ENCODE data around the gene KRT32.
"Not testable (repeated sequence)": the region's sequence is repeated elsewhere in the genome, so short reads cannot be mapped to it uniquely, and the experiment has no call there.

KRT32 gene

GRCh38 chr17:41463746-41464145, 3.4 kb downstream of the KRT32 start:
- DNase-seq = no peak

- DNase-seq = no peak
These were observed 4.5 kb downstream of the KRT32 start for GRCh38 chr17:41462705-41463104.

GRCh38 chr17:41457676-41458075, 9.5 kb downstream of the KRT32 start:
- DNase-seq = no peak

- no peak for DNase-seq
These were observed 11.0 kb downstream of the KRT32 start for GRCh38 chr17:41456204-41456603.

GRCh38 chr17:41455236-41455635, 11.9 kb downstream of the KRT32 start:
- DNase-seq = no peak

GRCh38 chr17:41453066-41453465, 14.1 kb downstream of the KRT32 start:
- DNase-seq = no peak

GRCh38 chr17:41452281-41452680, 14.9 kb downstream of the KRT32 start:
- DNase-seq = no peak

GRCh38 chr17:41451154-41451728, 15.9 kb downstream of the KRT32 start:
- no peak for DNase-seq

- DNase-seq = no peak
These were observed 18.2 kb downstream of the KRT32 start for GRCh38 chr17:41449008-41449407.

- DNase-seq = no peak
These were observed 18.7 kb downstream of the KRT32 start for GRCh38 chr17:41448506-41448905.

- no peak for DNase-seq
These were observed 20.4 kb downstream of the KRT32 start for GRCh38 chr17:41446806-41447205.

GRCh38 chr17:41444640-41445039, 22.5 kb downstream of the KRT32 start:
- no peak for DNase-seq

GRCh38 chr17:41444186-41444585, 23.0 kb downstream of the KRT32 start:
- DNase-seq = no peak

- DNase-seq = no peak
These were observed 24.4 kb downstream of the KRT32 start for GRCh38 chr17:41442739-41443138.

- no peak for DNase-seq
These were observed 26.6 kb downstream of the KRT32 start, which contains the start of gene KRT38 for GRCh38 chr17:41440531-41441033. Gene KRT38 (minus strand): TSS chr17:41440983. CDS start chr17:41440921, 62 bp downstream.

- DNase-seq = no peak
These were observed 27.8 kb downstream of the KRT32 start for GRCh38 chr17:41439375-41439774.

GRCh38 chr17:41437769-41438168, 29.4 kb downstream of the KRT32 start:
- no peak for DNase-seq

- no peak for DNase-seq
These were observed 29.9 kb downstream of the KRT32 start for GRCh38 chr17:41437254-41437653.

- no peak for DNase-seq
These were observed 32.8 kb downstream of the KRT32 start for GRCh38 chr17:41434415-41434814.

GRCh38 chr17:41434005-41434404, 33.2 kb downstream of the KRT32 start:
- DNase-seq = no peak

- DNase-seq = no peak
These were observed 33.6 kb downstream of the KRT32 start for GRCh38 chr17:41433586-41433985.

- DNase-seq = not testable (repeated sequence)
These were observed 36.8 kb downstream of the KRT32 start for GRCh38 chr17:41430376-41430775.

GRCh38 chr17:41429667-41430066, 37.5 kb downstream of the KRT32 start:
- DNase-seq = no peak

GRCh38 chr17:41428591-41429291, 38.4 kb downstream of the KRT32 start:
- DNase-seq = no peak

Measured in stimulated activated CD4-positive, alpha-beta T cell treated with anti-CD3 and anti-CD28 coated beads, Interleukin-4, amount 100 ng/mL, for 24 hours (primary cell).